OCI-LY3 (cell line): Measurements from ENCODE around the gene AFDN.

Experiments used
- EZH2phosphoT487 ChIP-seq: fragments of 200-600 bp; shearing (Covaris generic); IDR thresholded peaks from 2 replicates; pipeline ENCODE4 v1.6.1; 2018; ENCODE audit warnings: antibody characterized with exemption, mixed run types, low read depth
- TF ChIP-seq, protein P1 (sequence below): fragments of 200-600, 300-600 bp; sonication (generic); IDR thresholded peaks from 2 replicates; pipeline ENCODE4 v1.5.1; 2014; ENCODE audit warnings: antibody characterized with exemption, low read length, low read depth

DNA sequence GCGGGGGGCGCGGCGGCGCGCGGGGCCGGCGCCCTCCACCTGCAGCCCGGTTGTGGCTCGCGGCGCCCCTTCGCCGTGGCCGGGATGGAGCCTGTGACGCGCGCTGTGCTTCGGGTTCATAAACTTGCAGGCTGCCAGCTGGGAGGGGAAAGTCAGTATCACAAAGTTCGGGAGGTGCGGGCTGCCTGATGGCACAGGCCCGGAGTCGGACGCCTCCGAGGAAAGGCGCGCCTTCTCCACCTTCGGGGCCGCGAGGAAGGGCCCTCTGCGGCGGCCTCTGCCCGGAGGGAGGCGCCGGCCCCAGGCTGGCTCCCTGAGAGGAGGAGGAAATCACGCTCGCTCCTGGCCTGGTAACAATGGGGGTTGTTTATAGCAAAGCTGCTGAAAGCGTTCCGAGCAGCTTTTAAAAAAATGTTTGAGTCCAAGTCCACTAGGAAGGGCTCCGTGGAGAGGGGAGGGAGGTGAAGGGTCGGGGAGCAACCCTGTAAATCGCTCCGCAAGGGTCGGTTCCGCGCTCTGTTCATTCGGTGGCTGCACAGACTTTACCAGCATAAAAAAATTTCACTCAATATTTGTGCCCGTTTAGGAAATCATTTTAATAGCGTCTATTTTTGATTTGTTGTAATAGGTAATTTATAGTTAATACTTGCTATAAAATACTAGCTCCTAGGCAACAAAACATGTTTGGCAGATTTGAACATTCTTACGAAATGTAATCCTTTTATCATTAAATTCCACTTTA lies 1.0 kb downstream of the AFDN start:
- TF ChIP-seq, protein P1, sequence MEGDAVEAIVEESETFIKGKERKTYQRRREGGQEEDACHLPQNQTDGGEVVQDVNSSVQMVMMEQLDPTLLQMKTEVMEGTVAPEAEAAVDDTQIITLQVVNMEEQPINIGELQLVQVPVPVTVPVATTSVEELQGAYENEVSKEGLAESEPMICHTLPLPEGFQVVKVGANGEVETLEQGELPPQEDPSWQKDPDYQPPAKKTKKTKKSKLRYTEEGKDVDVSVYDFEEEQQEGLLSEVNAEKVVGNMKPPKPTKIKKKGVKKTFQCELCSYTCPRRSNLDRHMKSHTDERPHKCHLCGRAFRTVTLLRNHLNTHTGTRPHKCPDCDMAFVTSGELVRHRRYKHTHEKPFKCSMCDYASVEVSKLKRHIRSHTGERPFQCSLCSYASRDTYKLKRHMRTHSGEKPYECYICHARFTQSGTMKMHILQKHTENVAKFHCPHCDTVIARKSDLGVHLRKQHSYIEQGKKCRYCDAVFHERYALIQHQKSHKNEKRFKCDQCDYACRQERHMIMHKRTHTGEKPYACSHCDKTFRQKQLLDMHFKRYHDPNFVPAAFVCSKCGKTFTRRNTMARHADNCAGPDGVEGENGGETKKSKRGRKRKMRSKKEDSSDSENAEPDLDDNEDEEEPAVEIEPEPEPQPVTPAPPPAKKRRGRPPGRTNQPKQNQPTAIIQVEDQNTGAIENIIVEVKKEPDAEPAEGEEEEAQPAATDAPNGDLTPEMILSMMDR = no peak
- TF ChIP-seq EZH2phosphoT487 = no peak
